Left forelimb (tissue), 1 donor: ENCODE measurements around the gene KIAA0825.

Source experiments
- DNase-seq: peaks from one replicate; pipeline ENCODE4 v3.0.0-alpha.2; 2018; ENCODE audit warnings: low spot score

KIAA0825 gene

GRCh38 chr5:94508461-94509148 lies 109.8 kb downstream of the KIAA0825 start:
- DNase-seq: no peak

GRCh38 chr5:94505327-94506068 lies 112.9 kb downstream of the KIAA0825 start:
- no peak for DNase-seq

- no peak for DNase-seq
Measured at GRCh38 chr5:94503677-94504076, 114.7 kb downstream of the KIAA0825 start.

- no peak for DNase-seq
Measured at GRCh38 chr5:94501365-94501764, 117.0 kb downstream of the KIAA0825 start.

- no peak for DNase-seq
Measured at GRCh38 chr5:94499806-94500205, 118.6 kb downstream of the KIAA0825 start.

- DNase-seq: no peak
Measured at GRCh38 chr5:94498199-94498598, 120.2 kb downstream of the KIAA0825 start.

- no peak for DNase-seq
Measured at GRCh38 chr5:94485067-94485466, 133.3 kb downstream of the KIAA0825 start.

GRCh38 chr5:94481059-94481458 lies 137.3 kb downstream of the KIAA0825 start:
- DNase-seq: no peak

GRCh38 chr5:94480486-94480885 lies 137.9 kb downstream of the KIAA0825 start:
- DNase-seq: no peak

GRCh38 chr5:94473936-94474335 lies 144.5 kb downstream of the KIAA0825 start:
- DNase-seq: no peak

GRCh38 chr5:94471521-94471920 lies 146.9 kb downstream of the KIAA0825 start:
- DNase-seq: no peak

- no peak for DNase-seq
Measured at GRCh38 chr5:94470802-94471201, 147.6 kb downstream of the KIAA0825 start.

- DNase-seq: no peak
Measured at GRCh38 chr5:94469894-94470329, 148.5 kb downstream of the KIAA0825 start.

GRCh38 chr5:94467954-94468930 lies 150.2 kb downstream of the KIAA0825 start:
- no peak for DNase-seq

GRCh38 chr5:94467346-94467953 lies 151.0 kb downstream of the KIAA0825 start:
- DNase-seq: no peak

GRCh38 chr5:94463739-94464138 lies 154.7 kb downstream of the KIAA0825 start:
- DNase-seq: no peak

GRCh38 chr5:94461131-94461530 lies 157.3 kb downstream of the KIAA0825 start:
- DNase-seq: no peak

- no peak for DNase-seq
Measured at GRCh38 chr5:94459915-94460314, 158.5 kb downstream of the KIAA0825 start.

GRCh38 chr5:94457788-94458187 lies 160.6 kb downstream of the KIAA0825 start:
- no peak for DNase-seq

- no peak for DNase-seq
Measured at GRCh38 chr5:94445726-94446125, 172.7 kb downstream of the KIAA0825 start.

GRCh38 chr5:94442991-94443390 lies 175.4 kb downstream of the KIAA0825 start:
- no peak for DNase-seq

- no peak for DNase-seq
Measured at GRCh38 chr5:94442076-94442475, 176.3 kb downstream of the KIAA0825 start.
